GM19468 (cell line): ENCODE data around the gene TUBGCP2.
A peak's percentile ranks its signal among the peaks of the same experiment; 100 is the strongest.

ENCODE experiments used
- ATAC-seq: cut with Tn5 transposase; IDR thresholded peaks from one replicate; pipeline ENCODE4 v1.9.1; 2021; ENCODE audit warnings: mild to moderate bottlenecking, moderate library complexity, moderate number of reproducible peaks; ENCODE audit not compliant: unreplicated experiment; ENCODE audit errors: extremely low read depth

TUBGCP2 gene

GRCh38 chr10:133308421-133309099 lies at the start of gene TUBGCP2, which contains the start of gene ZNF511:
TSS of gene TUBGCP2 (minus strand) at chr10:133308872. CDS start at chr10:133302941, 5,931 bp downstream.
TSS of gene ZNF511 (plus strand) at chr10:133308914. CDS start at chr10:133308944, 30 bp downstream.
- ATAC-seq: peak; percentile 68

DNA sequence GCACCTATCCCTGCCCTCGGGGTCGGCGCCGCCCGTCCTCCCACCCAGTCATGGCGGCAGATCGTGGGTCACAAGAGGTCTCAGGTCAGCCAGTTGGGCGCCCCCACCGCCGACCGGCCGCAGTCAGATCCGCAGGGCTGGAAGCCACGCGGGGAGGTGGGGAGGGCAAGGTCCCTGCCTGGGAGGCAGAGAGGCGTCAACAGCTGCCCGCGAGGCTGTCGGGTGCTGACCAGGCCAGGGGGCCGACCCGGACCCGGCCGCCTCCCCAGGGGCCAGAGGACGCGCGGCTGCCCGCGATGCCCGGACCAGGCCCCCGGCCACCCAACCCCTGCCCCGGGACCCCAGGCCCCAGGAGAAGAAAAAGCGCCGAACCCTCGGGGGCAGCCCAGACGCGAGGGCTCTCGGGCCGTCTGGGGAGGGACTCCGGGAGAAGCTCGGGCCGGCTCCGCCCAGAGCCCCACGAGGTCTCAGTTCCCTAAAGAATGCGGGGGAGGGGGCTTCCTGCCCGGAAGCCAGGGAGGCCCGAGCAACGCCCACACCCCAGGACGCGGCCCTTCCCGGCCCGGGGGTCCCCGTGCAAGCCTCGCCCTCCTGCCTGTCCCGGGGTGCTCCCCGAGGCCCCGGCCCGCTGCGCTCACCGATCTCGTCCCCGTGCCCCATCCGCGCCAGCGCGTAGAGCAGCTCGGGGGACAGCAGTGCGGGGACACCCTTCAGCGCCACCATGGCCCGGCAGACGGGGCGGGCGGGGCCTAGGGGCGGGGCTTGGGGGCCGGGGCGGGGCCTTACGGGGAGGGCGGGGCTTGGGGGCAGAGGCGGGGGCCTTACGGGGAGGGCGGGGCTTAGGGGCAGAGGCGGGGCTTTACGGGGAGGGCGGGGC lies 48.9 kb upstream of the TUBGCP2 start, which contains the start of gene FUOM:
Gene FUOM (minus strand): TSS at position 735 of the 877 bp plus-strand sequence. CDS start 12 bp downstream, at position 723.
- ATAC-seq: peak; percentile 24

DNA sequence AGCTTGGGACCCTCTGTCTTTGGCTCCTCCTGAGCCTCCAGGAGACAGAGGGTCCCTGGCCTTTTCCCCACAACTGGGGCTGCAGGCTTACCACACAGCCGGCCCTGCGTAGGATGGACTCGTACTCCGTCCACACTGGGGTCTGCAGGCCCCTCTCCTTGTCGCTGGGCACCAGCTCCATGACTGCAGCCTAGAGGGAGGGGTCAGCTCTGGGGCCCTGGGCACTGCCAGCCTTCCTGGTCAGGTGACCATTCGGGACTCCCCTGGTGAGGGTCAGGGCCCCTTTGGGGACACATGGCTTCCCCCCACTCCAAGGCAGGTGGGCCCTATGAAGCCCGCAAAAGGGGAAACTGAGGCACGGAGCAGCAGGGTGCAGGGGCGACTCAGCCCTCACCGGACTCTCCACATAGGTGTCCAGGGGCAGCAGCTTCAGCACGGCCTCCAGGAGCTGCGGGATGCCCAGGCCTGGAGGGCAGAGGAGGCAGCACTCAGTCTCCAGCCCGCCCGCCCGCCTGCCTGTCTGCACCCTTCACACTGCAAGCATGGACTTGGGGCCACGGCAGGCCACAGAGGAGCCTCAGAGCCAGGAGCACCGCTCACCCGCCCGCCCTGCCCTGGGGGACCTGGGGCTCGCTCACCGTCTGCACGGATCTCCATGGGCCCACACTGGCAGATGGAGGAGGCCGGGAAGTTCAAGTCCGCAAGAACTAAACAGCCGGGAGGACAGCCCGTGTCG lies 48.0 kb upstream of the TUBGCP2 start:
- ATAC-seq: no peak

- no peak for ATAC-seq
Measured at GRCh38 chr10:133355991-133356390, 47.3 kb upstream of the TUBGCP2 start.

- no peak for ATAC-seq
Measured at GRCh38 chr10:133355266-133355665, 46.6 kb upstream of the TUBGCP2 start.

- no peak for ATAC-seq
Measured at GRCh38 chr10:133354672-133355240, 46.1 kb upstream of the TUBGCP2 start.

DNA sequence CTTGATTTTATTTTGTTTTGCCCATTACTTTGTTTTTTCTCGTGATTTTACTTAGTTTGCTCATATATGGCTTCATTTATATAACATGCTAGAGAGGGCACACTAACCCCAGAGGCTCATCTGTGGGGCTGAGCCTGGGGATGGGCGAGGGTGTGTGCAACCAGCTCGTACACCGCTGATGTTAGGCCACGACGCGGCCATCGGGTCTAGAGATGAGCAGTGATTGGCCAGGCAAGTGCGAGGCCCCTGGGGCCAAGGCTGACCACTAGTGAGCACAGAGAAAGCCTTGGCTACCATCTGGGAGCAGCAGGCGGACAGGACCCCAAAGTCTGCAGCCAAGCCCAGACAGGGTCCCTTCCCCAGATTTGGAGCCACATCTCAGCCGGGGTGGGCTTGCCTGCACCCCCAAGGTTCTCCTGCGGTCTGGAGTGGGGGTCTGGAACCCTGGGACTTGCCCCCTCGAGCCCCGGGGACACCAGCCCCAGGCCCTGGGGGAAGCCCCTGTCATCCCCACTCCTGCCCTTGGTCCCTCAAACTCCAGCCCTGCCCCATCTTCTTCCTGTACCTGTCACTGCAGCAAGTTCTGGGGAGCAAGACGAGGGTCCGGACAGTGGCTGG lies 45.4 kb upstream of the TUBGCP2 start:
- ATAC-seq: no peak

DNA sequence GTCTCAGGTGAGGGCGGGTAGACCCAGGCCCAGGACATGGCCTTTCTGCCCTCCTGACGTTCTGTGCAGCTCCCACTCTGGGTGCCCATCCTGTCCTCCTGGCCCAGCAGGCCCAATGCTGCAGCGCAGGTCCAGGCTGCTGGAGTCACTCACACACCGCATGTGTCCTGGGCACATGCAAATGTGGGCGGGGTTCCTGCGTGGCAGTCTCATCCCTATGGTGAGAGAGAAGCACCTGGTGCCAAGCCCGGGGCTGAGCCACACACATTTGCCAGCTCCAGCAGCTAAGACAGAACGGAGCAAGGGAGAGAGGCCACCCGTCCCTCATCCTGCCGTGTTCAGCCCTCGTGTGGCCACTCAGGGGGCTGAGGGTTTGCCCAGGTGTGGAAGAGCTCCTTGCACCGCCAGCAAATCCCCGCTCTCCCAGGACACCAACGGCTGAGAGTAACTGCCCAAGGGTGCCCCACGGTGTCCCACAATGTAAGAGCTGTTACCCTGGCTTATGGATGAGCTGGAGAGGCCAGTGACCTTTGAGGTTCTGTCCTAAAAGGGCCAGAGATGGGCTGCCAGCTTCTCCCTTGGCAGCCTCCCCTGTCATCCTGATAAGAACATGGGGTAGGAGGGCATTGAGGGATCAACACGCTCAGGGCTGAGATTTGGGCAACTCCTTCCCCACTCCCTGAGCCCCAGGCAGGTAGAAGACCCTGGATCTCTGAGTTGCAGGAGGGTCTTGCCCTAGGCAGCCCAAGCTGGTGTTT lies 44.7 kb upstream of the TUBGCP2 start:
- ATAC-seq: no peak

DNA sequence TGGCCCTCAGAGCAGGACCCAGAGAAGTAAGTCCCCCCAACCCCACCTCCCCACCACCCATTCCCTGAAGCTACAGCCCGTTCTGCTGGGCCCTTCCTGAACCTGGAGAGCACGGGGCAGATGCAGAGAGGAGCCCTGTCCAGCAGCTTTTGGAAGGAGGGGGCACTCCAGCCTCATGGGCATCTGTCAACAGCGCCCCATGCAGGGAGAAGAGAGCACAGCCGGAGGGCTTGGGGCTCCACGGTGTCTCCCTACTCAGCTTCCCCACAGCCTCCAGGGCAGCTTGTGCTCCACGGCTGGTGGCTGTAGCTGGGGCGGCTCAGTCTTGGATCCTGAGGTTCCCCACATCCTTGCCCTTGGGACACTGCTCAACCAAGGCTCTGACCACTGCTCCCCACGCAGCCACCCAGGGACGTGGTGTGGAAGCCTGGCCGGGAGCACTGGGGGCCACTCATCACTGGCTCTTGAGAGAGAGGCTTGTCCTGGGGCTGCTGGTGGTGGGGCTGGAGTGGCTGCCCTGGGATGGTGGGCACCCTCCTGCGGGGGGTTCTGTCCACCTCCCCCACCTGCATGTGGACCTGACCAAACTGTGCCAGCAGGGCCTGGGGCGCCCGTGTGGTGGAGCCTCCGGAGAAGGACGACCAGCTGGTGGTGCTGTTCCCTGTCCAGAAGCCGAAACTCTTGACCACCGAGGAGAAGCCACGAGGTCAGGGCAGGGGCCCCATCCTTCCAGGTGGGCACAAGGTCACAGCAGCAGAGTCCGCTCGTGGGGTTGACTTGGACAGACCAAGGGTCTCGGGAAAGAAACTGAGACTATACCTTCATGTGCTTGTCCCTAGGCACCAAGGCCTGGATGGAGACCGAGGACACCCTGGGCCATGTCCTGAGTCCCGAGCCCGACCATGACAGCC lies 43.0 kb upstream of the TUBGCP2 start:
- ATAC-seq: no peak

- ATAC-seq: no peak
Measured at GRCh38 chr10:133350950-133351329, 42.3 kb upstream of the TUBGCP2 start.

DNA sequence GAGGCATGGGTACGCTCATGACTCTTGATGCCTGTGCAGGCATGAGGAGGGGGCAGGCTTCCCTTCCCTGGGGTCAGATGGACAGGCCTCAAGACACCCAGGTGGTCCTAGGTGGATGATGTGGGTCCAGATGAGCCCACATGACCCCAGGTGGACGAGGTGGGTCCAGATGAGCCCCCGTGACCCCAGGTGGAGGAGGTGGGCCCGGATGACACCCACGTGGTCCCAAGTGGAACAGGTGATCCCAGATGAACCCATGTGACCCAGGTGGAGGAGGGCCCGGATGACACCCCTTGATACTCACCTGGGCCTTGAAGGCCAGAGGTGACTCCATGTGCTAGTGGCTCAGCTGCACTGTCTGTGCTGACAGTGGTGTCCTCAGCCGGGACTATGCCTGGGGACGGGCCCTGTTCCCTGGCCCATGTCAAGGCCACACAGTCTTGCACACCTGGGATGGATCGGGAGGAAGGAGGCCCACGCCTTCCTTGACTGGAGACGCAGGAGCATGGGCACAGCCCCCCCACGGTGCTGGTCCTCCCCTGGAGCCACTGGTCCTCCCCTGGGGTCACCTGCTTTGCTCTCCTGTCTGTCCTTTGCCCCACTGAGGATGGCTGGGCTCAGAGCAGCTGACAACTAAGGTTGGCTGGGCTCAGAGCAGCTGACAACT lies 41.7 kb upstream of the TUBGCP2 start:
- no peak for ATAC-seq

DNA sequence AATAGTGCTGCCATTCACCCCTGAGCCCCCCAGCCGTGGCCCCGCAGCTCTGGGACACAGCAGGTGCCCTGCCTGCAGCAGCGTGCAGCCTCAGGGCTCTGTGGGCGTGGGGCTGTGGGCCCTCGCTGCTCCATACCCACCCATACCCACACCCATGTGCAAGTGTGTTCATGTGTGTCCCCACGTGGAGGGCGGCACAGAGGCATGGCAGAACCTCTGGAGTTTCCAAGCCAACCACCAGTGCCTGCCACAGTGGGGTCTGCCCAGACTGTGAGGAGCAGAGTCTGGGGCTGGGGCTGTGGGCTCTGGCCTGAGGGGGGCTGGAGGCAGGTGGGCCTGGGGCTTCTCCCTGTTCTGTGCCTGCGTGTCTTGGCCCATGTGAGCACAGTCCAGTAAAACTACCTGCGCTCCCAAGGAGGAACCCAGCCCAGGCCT lies 40.9 kb upstream of the TUBGCP2 start:
- ATAC-seq: no peak

GRCh38 chr10:133349160-133349568 lies 40.5 kb upstream of the TUBGCP2 start:
- no peak for ATAC-seq

DNA sequence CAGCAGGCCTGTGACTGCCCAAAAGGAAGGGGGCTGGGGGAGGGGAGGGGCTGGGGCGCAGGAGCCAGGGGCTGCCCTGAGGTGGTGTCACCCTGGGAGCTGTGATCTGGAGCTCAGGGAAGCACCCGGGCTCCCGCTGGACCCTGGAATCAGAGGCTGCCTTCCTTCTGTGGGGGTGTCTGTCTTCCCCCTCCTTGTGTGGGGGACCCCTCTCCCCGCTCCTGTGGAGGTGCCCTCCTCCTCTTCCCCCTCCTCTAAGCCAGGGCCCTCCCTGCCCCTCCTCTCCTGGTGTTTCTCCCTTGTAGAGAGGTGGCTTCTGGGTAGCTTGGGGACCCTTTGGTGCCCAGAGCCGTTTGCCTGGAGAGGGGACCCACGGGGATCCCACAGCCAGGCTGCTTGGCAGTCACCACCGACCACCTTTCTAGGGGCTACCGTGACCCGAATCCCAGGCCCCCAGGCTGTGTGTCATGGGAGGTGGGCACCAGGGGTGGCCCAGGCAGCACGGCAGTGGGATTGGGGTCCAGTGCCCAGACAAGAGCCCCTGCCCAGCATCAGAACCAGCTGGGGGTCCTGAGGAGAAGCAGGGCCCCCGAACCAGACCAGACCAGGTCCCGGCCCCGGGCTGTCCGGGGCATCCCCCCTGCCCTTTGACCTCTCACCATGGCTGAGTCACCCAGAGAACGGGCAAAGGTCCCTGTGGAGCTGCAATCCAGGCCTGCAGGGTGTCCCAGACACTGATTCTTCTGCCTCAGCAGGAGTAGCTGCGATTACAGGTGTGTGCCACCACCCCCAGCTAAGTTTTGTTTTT lies 39.2 kb upstream of the TUBGCP2 start:
- no peak for ATAC-seq

- no peak for ATAC-seq
Measured at GRCh38 chr10:133346413-133346812, 37.7 kb upstream of the TUBGCP2 start.

DNA sequence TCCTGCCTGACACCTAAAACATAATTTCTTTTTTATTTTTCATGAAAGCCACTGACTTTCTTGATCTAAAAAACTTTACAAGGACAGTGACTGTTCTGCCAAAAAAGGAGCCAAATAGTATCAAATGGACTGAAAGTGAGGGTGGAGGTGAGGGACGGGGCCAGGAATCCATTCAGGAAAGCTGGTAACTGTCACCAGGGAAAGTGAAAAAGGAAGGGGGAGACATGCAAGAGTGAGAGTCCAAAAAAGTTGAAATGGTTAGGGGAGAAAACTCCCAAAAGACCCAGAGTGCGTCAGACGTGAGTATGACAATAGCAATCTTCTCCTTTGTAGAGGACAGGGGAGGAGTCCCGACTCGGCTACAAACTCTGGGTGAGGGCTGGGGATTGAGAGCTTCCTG lies 35.6 kb upstream of the TUBGCP2 start:
- ATAC-seq: no peak

DNA sequence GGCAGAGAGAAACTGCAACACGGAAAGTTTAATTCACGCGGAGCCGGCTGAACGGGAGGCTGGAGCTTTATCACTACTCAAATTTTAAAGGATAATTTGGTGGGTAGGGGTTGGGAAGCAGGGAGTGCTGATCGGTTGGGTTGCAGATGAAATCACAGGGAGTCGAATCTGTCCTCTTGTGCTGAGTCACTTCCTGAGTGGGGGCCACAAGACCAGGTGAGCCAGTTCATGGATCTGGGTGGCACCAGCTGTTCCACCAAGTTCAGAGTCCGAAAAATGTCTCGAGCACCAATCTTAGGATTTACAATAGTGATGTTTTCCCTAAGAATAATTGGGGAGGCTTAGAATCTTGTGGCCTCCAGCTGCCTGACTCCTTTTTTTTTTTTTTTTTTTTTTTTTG lies 34.9 kb upstream of the TUBGCP2 start:
- ATAC-seq: no peak
